SK-N-MC (cell line): ENCODE data around the gene FGF3.

Experiments used
- FOXP2 ChIP-seq: optimal IDR thresholded peaks from 2 replicates; pipeline ENCODE3; 2011; ENCODE audit warnings: mild to moderate bottlenecking, moderate library complexity; ENCODE audit not compliant: insufficient read depth; ENCODE audit errors: extremely low read length, control extremely low read depth
- POLR2AphosphoS5 ChIP-seq: IDR thresholded peaks from 2 replicates; pipeline ENCODE4 v1.6.1; 2012; ENCODE audit warnings: mild to moderate bottlenecking, low read depth, low read length, borderline replicate concordance

DNA sequence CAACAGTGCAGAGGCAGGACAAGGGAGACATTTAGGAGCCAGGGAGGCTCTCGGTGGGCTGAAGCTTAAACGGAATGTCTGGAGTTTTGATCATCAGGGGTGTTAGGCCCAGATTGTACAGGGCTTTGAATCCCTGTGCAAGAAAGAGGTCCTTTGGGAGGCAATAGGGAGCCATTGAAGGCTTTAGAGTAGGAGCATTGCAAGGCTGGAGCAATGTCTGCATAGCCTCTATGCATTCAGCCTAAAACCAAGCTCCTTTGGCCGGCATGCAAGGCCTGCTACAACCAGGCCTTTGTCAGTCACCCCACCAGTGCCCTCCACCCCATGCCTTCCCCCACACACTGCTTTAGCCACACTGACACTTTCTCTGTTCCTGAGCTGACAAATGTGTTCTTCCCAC is 47.4 kb upstream of the FGF3 start:
- TF ChIP-seq POLR2AphosphoS5 (no peak), FOXP2 (no peak)
